Testis (tissue), 3 donors: Measurements from ENCODE around the gene UBQLN4. TPM values are rescaled to one million over a fixed set of nuclear protein-coding genes. Genes with fewer than 3 reads are reported as not detected.

Experiments used
- DNase-seq: peaks from one replicate; pipeline ENCODE4 v3.0.0-alpha.2; 2019
- H3K27ac ChIP-seq, 2 donors: fragments of 200-600 bp; sonication (generic); one replicate each; pipeline ENCODE4 v1.5.1; 2019
- H3K27me3 ChIP-seq: fragments of 200-600 bp; sonication (generic); one replicate; pipeline ENCODE4 v1.5.1; 2019
- H3K36me3 ChIP-seq: fragments of 200-600 bp; sonication (generic); one replicate; pipeline ENCODE4 v1.5.1; 2017; ENCODE audit warnings: low read depth; ENCODE audit errors: missing control alignments
- H3K4me1 ChIP-seq: fragments of 200-600 bp; sonication (generic); one replicate; pipeline ENCODE4 v1.5.1; 2019
- H3K4me3 ChIP-seq, 2 donors: fragments of 200-600 bp; sonication (generic); one replicate each; pipeline ENCODE4 v1.5.1; 2017 to 2019
- H3K9me3 ChIP-seq: fragments of 200-600 bp; sonication (generic); one replicate; pipeline ENCODE4 v1.5.1; 2017
- CTCF ChIP-seq, 3 experiments: fragments of 450-650 bp in 2 of 3; fragments of 200-600 bp in 1 of 3; sonication (generic) in 1 of 3; IDR thresholded peaks; one replicate each; pipeline ENCODE4 v1.5.1; 2016 to 2019; ENCODE audit warnings: antibody characterized with exemption in 3 of 3, mild to moderate bottlenecking in 2 of 3, moderate library complexity in 1 of 3
- POLR2A ChIP-seq: fragments of 450-650 bp; IDR thresholded peaks from one replicate; pipeline ENCODE4 v1.6.1; 2017; ENCODE audit warnings: antibody characterized with exemption, mild to moderate bottlenecking, moderate library complexity
- WGBS, 2 donors: methylation state at CpG; one replicate each; pipeline ENCODE4 v1.1.5; 2018; 5-methylcytosine and 5-hydroxymethylcytosine counted together
- intact Hi-C: fragments of 100-400 bp; cut with DNase I; formaldehyde crosslinking; loops from one replicate; pipeline ENCODE4 v1.15.1; 2023; ENCODE audit warnings: low total_unique reads
- polyA plus RNA-seq: library from polyadenylated mRNA; stranded (reverse); fragments of 350-450 nt; fragmentation: Illumina TruSeq; extraction: RNeasy Lipid Tissue Mini Kit (QIAGEN cat#74804); gene quantifications from one replicate; pipeline ENCODE4 v1.2.3, GENCODE V29; 2014; ENCODE audit warnings: low read depth, low replicate concordance; ENCODE audit not compliant: insufficient read depth
- total RNA-seq, 2 donors: library from RNA; depleted of rRNA; stranded (reverse); fragments of >200 nt; gene quantifications; one replicate each; pipeline ENCODE4 v1.2.3, GENCODE V29; 2016

UBQLN4 gene
- total and polyA plus RNA-seq, 3 donors from 2014 or later: 34.4 to 42.7 (median 41.0) TPM

GRCh38 chr1:156003923-156004188 is 49.7 kb downstream of the UBQLN4 start:
- Histone ChIP-seq H3K27ac (no peak overlapping the region), H3K4me1 (peaks cover 25% of the 10 kb centered on the region), H3K4me3 (no peak overlapping the region), H3K9me3 (no peaks in the 10 kb centered on the region), H3K36me3 (no peaks in the 10 kb centered on the region), H3K27me3 (no peaks in the 10 kb centered on the region)
- 44 to 45% methylated on average over 2 of the region's 2 CpGs for WGBS, 2 donors
- intact Hi-C loops: no loop called here
- no peak for TF ChIP-seq CTCF (IDR thresholded peaks at IDR 0.05)
- no peak for TF ChIP-seq POLR2A
- DNase-seq: no peak

- no peaks in the 10 kb centered on the region for H3K36me3 ChIP-seq
- WGBS, 2 donors: 76 to 87% methylated on average over 3 of the region's 3 CpGs
- no peak for DNase-seq
- H3K27ac ChIP-seq: no peak overlapping the region
- H3K27me3 ChIP-seq: no peaks in the 10 kb centered on the region
- intact Hi-C loops: no loop called here
- no peak overlapping the region for H3K4me3 ChIP-seq
- no peaks in the 10 kb centered on the region for H3K9me3 ChIP-seq
- peaks cover 25% of the 10 kb centered on the region for H3K4me1 ChIP-seq
- TF ChIP-seq POLR2A: no peak
- no peak for TF ChIP-seq CTCF (IDR thresholded peaks at IDR 0.05)
Observed at GRCh38 chr1:156002188-156002911, 51.2 kb downstream of the UBQLN4 start.

- no peaks in the 10 kb centered on the region for H3K36me3 ChIP-seq
- TF ChIP-seq POLR2A (no peak), CTCF (IDR thresholded peaks at IDR 0.05) (no peak)
- peaks cover 25% of the 10 kb centered on the region for H3K4me1 ChIP-seq
- H3K27me3 ChIP-seq: no peaks in the 10 kb centered on the region
- no peak overlapping the region for H3K4me3 ChIP-seq
- H3K27ac ChIP-seq: peak overlapping the region in 1 of 2 donors; percentile 8
- intact Hi-C loops: no loop called here
- no peaks in the 10 kb centered on the region for H3K9me3 ChIP-seq
- 39 to 55% methylated on average over 4 of the region's 4 CpGs for whole genome bisulfite sequencing, 2 donors
- no peak for DNase-seq
Observed at GRCh38 chr1:156001662-156002171, 51.9 kb downstream of the UBQLN4 start.

GRCh38 chr1:156001021-156001661 is 52.5 kb downstream of the UBQLN4 start:
- intact Hi-C loops: no loop called here
- Histone ChIP-seq H3K27me3 (no peaks in the 10 kb centered on the region), H3K4me3 (no peak overlapping the region), H3K4me1 (peaks cover 25% of the 10 kb centered on the region), H3K9me3 (no peaks in the 10 kb centered on the region), H3K27ac (peak overlapping the region in 1 of 2 donors; percentile 8), H3K36me3 (no peaks in the 10 kb centered on the region)
- TF ChIP-seq POLR2A: no peak
- no peak for TF ChIP-seq CTCF (IDR thresholded peaks at IDR 0.05)
- DNase-seq: no peak
- 41 to 56% methylated on average over 10 of the region's 10 CpGs for WGBS, 2 donors
